Measurements from ENCODE around the gene MSANTD1.

MSANTD1 gene

GRCh38 chr4:3284734-3285557 lies 36.0 kb downstream of the MSANTD1 start:
- DNase-seq = no peak
- in situ Hi-C loops (cut with MboI; ENCODE audit: low pct_unique_long_range_greater_than_20kb, low sequenced_read_pairs) = no loop called here

DNA sequence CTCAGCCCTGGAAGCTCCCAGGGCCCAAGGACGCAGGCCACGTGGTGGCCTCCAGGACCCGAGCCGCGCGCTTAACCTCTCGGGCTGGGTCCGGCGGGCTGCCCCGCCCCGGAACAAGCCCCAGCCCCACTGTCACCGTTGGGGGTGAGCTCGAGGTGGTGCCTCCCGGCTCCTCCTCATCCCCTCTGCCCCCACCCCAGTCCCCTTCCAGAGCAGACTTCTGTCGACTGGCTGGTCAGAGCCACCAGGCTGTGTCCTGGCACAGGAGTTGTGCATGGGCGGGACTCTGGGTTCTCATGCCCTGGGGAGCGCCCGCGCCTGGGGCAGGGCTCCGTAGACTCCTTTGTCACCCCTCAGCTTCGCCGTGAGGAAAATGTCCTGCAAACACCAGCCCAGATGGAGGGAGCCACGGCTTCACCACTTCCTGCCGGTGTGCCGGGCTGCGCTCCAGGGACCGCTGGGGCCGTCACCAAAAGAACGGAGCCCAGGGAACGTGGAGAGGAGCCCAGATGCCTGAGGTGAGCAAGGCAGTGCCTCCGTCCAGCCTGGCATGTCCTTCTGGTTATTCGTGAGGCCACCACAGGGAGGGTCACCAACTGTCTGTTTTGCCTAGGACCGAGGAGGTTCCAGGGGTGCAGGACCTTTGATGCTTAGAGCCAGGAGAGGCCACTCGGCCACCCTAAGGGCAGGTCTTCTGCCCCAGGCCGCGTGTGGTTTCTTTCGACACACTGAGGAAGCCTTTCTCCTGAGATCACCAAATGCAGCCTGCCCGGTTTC lies 36.8 kb downstream of the MSANTD1 start:
- in situ Hi-C loops (cut with MboI; ENCODE audit: low pct_unique_long_range_greater_than_20kb, low sequenced_read_pairs) = no loop called here
- no peak for DNase-seq

DNA sequence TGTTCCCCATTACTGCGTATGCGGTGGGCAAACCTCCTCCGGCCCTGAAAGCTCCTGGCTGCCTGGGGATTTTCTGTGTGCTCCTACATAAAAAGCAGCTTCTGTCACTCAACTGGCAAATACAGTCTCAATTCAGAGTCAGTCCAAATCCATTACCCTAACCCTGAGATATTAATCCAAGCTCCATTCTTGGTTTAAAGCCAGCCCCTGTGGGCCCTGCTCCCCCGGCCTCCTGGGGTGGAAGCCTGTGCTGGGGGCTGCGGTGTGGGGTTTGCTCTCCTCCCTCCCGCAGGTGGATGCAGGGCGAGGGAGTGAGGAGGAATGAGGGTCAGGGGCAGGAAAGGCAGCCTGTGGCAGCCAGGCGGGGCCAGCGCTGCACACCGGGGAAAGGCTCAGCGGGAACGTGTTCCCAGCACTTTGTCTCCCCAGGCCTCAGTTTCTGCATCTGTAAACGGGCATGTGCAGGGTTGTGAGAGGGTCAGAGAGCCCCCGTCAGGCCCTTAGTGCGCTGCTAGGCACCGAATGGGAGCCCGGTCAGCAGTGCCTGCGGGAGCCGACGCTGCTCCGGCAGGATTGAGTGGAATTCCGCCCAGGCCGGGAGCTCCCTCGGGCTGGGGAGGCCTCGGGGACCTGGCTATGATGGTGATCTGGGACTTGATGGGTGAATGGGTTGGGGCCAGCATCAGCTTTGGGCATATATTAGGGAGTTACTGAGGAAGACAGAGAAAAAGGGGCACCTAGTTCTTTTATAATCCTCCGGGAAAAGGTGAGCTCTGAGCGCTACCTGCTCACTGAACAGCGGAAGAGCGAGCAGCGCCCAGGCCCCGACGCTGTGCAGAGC lies 37.6 kb downstream of the MSANTD1 start:
- in situ Hi-C loops (cut with MboI; ENCODE audit: low pct_unique_long_range_greater_than_20kb, low sequenced_read_pairs) = no loop called here
- peak; percentile 47 for DNase-seq

GRCh38 chr4:3287271-3287971 lies 38.5 kb downstream of the MSANTD1 start:
- DNase-seq = no peak
- in situ Hi-C loops (cut with MboI; ENCODE audit: low pct_unique_long_range_greater_than_20kb, low sequenced_read_pairs) = no loop called here

- in situ Hi-C loops (cut with MboI; ENCODE audit: low pct_unique_long_range_greater_than_20kb, low sequenced_read_pairs) = no loop called here
- no peak for DNase-seq
These were observed 39.1 kb downstream of the MSANTD1 start for GRCh38 chr4:3287972-3288570.

GRCh38 chr4:3288571-3289094 lies 39.7 kb downstream of the MSANTD1 start:
- in situ Hi-C loops (cut with MboI; ENCODE audit: low pct_unique_long_range_greater_than_20kb, low sequenced_read_pairs) = no loop called here

DNA sequence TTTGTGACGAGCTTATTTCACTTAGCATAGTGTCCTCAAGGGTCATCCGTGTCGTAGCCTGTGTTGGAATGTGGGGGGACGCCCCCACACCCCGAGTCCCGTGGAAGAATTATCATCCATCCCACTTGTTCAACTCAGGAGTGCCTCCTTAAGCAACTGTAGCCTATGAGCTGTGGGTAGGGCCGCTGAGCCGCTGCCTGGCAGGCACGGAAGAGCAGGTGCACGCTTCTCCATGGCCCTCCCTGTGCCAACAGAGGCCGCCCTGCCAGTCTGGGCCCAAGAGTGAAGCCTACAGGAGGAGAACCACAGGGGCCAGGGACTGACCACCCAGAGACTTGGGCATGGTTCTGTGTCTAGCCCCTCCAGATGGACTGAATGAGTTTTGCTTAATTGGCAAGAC lies 41.5 kb downstream of the MSANTD1 start:
- in situ Hi-C loops (cut with MboI; ENCODE audit: low pct_unique_long_range_greater_than_20kb, low sequenced_read_pairs) = no loop called here

More at GRCh38 chr4:3288571-3289094, 39.7 kb downstream of the MSANTD1 start:
- no peak for DNase-seq

DNA sequence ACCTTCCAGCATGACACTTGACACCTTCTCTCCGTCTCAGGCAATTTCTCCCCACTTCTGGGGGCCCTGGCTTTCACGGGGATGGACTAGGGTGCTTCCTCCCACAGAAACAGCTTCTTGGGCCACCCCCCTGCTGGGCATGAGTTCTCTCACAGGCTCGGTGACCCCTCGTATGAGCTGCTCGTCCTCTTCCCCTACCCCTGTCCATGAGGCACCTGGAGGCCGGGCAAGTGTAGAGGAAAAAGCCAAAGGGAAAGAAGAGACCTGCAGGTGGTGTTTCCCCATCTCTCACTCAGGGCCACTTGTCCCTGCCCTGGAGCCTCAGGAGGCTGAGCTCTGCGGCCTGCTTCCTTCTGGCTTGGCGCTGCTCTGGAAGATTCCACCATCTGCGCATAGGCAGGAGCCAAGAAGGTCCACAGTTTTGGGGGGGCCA lies 41.9 kb downstream of the MSANTD1 start:
- in situ Hi-C loops (cut with MboI; ENCODE audit: low pct_unique_long_range_greater_than_20kb, low sequenced_read_pairs) = no loop called here
- DNase-seq = no peak

More for the DNA sequence above, 41.5 kb downstream of the MSANTD1 start:
- DNase-seq = no peak

GRCh38 chr4:3291411-3291968 lies 42.5 kb downstream of the MSANTD1 start:
- in situ Hi-C loops (cut with MboI; ENCODE audit: low pct_unique_long_range_greater_than_20kb, low sequenced_read_pairs) = no loop called here
- DNase-seq = no peak

- peak; percentile 49 for DNase-seq
- in situ Hi-C loops (cut with MboI; ENCODE audit: low pct_unique_long_range_greater_than_20kb, low sequenced_read_pairs) = no loop called here
These were observed 43.1 kb downstream of the MSANTD1 start for GRCh38 chr4:3291969-3292570.

DNA sequence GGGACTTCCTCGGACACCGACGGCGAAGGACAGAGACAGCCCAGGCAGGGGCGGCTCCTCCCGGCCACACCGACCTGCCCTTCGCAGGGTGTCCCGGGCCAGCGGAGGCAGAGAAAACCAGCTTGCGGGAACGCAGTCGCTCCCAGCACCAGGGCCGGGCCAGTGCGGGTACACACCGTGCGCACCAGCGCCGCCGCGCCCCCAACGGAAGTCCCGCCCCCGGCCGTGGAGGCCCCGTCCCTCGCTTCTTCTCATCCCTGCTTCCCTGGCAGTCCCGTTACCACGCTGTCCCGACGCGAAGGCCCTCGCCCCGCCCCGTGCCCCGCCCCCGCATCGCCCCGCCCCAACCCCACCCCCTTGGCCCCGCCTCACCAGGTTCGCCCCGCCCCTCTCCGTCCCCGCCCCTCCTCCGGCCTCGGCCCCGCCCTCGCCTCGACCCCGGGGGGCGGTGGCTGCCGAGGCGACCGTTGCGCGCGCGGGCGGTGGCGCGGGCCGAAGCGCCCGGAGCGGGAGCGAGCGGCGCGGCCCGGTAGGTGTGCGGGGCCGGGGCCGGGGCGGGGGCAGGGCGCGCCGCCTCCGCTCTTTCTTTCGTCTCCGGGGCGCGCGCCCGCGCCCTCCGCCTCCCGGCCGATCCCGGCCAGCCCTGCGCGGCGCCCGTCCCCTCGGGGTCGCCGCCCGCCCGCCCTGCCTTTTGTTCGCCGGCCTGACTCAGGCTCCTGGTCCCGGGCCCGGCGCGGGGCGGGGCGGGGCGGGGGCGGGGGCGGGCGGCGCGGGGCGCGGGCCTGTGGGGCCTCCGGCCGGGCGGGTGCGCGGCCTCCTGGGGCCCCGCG lies 43.8 kb downstream of the MSANTD1 start, which contains the start of gene RGS12:
TSS of gene RGS12 (plus strand) at position 451 of the 830 bp plus-strand sequence. CDS start 23,150 bp downstream, outside the sequence.
- DNase-seq = peak; percentile 91
- in situ Hi-C loops (cut with MboI; ENCODE audit: low pct_unique_long_range_greater_than_20kb, low sequenced_read_pairs) = no loop called here

- in situ Hi-C loops (cut with MboI; ENCODE audit: low pct_unique_long_range_greater_than_20kb, low sequenced_read_pairs) = no loop called here
- DNase-seq = peak; percentile 12
These were observed 44.7 kb downstream of the MSANTD1 start for GRCh38 chr4:3293401-3294391.

GRCh38 chr4:3294401-3295241 lies 45.7 kb downstream of the MSANTD1 start:
- in situ Hi-C loops (cut with MboI; ENCODE audit: low pct_unique_long_range_greater_than_20kb, low sequenced_read_pairs) = no loop called here
- no peak for DNase-seq

DNA sequence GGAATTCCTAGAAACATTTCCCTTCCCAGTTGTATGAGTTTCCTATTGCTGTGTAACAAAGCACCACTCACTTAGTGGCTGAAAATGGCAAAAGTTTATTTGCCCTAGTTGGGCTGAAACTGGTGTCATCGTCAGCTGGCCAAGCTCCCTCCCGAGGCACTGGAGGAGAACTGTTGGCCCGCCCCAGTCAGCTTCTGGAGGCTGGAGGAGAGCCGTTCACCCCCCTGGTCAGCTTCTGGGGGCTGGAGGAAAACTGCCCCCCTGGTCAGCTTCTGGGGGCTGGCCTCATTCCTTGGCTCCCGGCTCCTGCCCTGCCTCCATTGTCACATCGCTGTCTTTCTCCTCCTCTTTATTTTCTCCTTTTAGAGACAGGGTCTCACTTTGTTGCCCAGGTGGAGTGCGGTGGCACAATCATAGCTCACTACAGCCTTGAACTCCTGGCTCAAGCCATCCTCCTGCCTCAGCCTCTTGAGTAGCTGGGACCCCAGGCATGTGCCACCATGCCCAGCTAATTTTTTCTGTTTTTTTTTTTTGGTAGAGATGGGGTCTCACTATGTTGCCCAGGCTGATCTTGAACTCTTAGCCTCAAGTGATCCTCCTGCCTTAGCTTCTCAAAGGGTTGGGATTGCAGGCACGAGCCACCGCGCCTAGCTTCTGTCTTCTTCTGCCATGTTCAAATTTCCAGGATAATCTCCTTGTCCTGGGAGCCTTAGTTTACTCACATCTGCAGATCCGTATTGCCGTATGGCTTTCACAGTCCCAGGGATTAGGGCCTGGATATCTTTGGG lies 47.1 kb downstream of the MSANTD1 start:
- in situ Hi-C loops (cut with MboI; ENCODE audit: low pct_unique_long_range_greater_than_20kb, low sequenced_read_pairs) = no loop called here
- DNase-seq = no peak
